GM23338 (cell line): Measurements from ENCODE around the gene IRS4. TPM values are rescaled to one million over a fixed set of nuclear protein-coding genes. Genes with fewer than 3 reads are reported as not detected.

Experiments
- CTCF ChIP-seq, 2 experiments: fragments of 200-600 bp in 1 of 2; sonication (generic) in 1 of 2; conservative IDR thresholded peaks; 2 replicates each; pipeline versions ENCODE4 v1.5.1 to v1.6.1; 2016 to 2017; ENCODE audit warnings: antibody characterized with exemption in 2 of 2, low read depth in 2 of 2, mild to moderate bottlenecking in 2 of 2, moderate library complexity in 1 of 2
- EZH2 ChIP-seq: fragments of 200-600 bp; sonication (generic); IDR thresholded peaks from one replicate; pipeline ENCODE4 v1.8.0; 2017; ENCODE audit warnings: antibody characterized with exemption, mild to moderate bottlenecking, low read depth; ENCODE audit not compliant: unreplicated experiment
- NANOG ChIP-seq: IDR thresholded peaks from 2 replicates; pipeline ENCODE4 v1.6.1; 2016; ENCODE audit warnings: antibody characterized with exemption, borderline replicate concordance
- POLR2AphosphoS5 ChIP-seq: IDR thresholded peaks from 2 replicates; pipeline ENCODE4 v1.6.1; 2016; ENCODE audit warnings: antibody characterized with exemption, low read depth
- STAT1 ChIP-seq: IDR thresholded peaks from one replicate; pipeline ENCODE4 v1.6.1; 2016; ENCODE audit warnings: antibody characterized with exemption; ENCODE audit not compliant: unreplicated experiment
- ZNF114 ChIP-seq: fragments of 250-450 bp; sonication (Bioruptor Pico); IDR thresholded peaks from 2 replicates; pipeline ENCODE4 v1.5.0; 2020; ENCODE audit warnings: mild to moderate bottlenecking, moderate library complexity
- ZNF331 ChIP-seq: fragments of 250-450 bp; sonication (Bioruptor Pico); IDR thresholded peaks from 2 replicates; pipeline ENCODE4 v1.5.0; 2020; ENCODE audit warnings: low read depth, mild to moderate bottlenecking, moderate library complexity
- ZNF462 ChIP-seq: fragments of 250-450 bp; sonication (Bioruptor Pico); IDR thresholded peaks from 2 replicates; pipeline ENCODE4 v1.5.0; 2020; ENCODE audit warnings: mild to moderate bottlenecking, moderate library complexity
- polyA plus RNA-seq: library from polyadenylated mRNA; unstranded; fragments of >200 nt; fragmentation: Nextera tagmentation; extraction: Ambion mirVana; gene quantifications from 2 replicates; pipeline ENCODE4 v1.2.1, GENCODE V29; 2016
- total RNA-seq: library from RNA; depleted of rRNA; stranded (reverse); fragments of >200 nt; shearing (Covaris generic); gene quantifications from 2 replicates; pipeline ENCODE4 v1.2.3, GENCODE V29; 2014

The IRS4 gene
- total and polyA plus RNA-seq, 2 experiments from 2014 or later, result 1.3 to 15.2 TPM

- TF ChIP-seq ZNF462 (CRISPR knock-in tag), result no peak
- no peak for TF ChIP-seq POLR2AphosphoS5
- TF ChIP-seq STAT1, result no peak
- TF ChIP-seq ZNF114, result no peak
- TF ChIP-seq EZH2, result no peak
- TF ChIP-seq CTCF (conservative IDR thresholded peaks at IDR 0.05; ENCODE audit: low read depth in 2 of 2), result no peak
- no peak for TF ChIP-seq ZNF331 (CRISPR knock-in tag)
- no peak for TF ChIP-seq NANOG
Measured at GRCh38 chrX:108734426-108734825, 1.9 kb downstream of the IRS4 start (continued).
